GM12873 (cell line): ENCODE measurements around the gene DBH.

Experiments
- CTCF ChIP-seq: IDR thresholded peaks from 2 replicates; pipeline ENCODE4 v1.5.1; 2012; ENCODE audit warnings: low read depth, mild to moderate bottlenecking, moderate library complexity, low read length, control low read depth; ENCODE audit not compliant: insufficient read depth; ENCODE audit errors: missing control alignments

Gene DBH

GRCh38 chr9:133636902-133637301 lies 739 bp downstream of the DBH start:
- no peak for TF ChIP-seq CTCF

- TF ChIP-seq CTCF: no peak
Observed at GRCh38 chr9:133637451-133638055, 1.4 kb downstream of the DBH start.

GRCh38 chr9:133638076-133638475 lies 1.9 kb downstream of the DBH start:
- no peak for TF ChIP-seq CTCF

DNA sequence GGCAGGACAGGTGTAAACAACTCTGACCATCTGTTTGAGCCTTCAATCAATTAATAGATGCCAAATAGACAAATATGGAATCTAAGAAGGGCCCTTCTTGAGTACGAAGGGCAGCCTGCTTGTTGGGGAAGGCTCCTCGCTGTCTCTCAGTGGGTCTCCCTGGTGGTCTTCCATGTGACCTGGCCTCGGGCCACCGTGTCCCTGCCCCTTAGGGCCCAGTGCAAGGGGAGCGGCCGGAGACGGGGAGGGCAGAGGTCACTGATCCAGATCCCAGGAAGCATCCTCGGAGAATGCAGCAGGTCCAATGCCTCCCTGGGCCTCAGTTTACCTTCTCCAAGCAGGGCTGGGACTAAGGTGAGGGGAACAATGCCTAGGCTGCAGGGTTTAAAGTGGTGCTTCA lies 2.5 kb downstream of the DBH start:
- no peak for TF ChIP-seq CTCF

DNA sequence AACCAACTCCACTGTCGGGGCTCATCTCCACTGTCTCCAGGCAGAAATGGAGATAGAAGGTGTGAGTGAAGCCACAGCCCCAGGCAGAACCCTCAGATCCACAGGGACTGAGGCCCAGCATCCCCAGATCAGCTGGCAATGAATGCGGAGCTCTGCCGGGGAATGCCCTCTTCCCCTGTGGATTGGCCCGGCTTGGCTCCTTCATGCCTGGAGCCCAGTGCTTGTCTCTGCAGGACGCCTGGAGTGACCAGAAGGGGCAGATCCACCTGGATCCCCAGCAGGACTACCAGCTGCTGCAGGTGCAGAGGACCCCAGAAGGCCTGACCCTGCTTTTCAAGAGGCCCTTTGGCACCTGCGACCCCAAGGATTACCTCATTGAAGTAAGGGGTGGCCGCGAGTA lies 3.5 kb downstream of the DBH start:
- no peak for TF ChIP-seq CTCF

DNA sequence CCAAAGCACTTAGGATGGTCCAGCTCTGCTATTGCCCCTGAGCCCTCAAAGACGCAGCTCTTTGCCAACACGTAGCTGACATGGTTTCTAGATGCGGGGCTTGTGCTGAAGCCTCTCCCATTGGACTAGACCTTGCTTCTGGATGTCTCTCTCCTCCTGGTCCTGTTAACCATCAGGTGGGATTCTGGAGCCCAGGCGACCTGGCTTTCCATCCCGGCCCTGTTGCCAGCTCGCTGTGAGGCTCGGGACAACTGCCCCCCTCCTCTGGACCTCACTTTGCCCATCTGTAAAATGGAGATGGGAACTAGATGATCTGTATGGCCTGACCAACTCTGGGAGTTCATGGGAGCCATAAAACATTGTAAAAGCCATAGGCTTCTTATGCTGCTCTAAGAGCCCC lies 4.0 kb downstream of the DBH start:
- no peak for TF ChIP-seq CTCF

GRCh38 chr9:133640580-133641395 lies 4.6 kb downstream of the DBH start:
- TF ChIP-seq CTCF: no peak

DNA sequence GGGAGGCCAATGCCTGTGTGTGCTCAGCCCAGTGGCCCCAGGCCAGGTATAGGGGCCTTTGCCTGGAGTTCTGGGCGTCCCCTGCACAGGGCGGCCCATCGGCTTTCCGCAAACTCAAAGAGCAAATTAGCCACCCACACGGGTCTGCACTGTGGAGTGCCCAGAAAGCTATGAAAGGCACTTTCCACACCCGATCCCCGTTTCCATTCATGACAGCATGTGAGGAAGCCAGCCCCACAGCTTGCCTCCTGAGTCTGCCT lies 5.2 kb downstream of the DBH start:
- no peak for TF ChIP-seq CTCF
